Measurements from ENCODE around the gene EZR.

Gene EZR

DNA sequence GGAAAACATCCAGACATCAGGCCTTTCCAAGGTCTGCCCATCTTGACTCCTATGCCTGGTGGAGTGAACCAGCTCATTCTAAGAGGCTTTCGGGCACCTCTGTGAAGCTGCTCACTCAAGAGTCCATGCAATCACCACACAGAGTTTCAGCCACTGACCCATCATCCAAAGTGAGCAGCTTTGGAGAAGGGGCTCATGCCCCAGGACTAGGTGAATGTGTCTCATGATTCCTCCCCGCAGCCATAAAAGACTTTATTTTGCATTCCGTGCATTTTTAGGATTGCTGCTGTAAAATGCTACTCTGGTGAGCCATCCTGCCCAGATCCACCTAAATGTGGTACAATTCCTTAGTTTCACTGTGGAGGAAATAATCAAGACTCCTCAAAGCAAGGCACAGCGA is 44.5 kb upstream of the EZR start:
- no peak overlapping the region for H2BK5ac ChIP-seq (ENCODE audit: low read length)
- peaks cover 0 to 3% of the 10 kb centered on the region in 2 donors for H3K4me1 ChIP-seq (ENCODE audit: control insufficient read depth in 2 of 2, insufficient read depth in 1 of 2, low read depth in 1 of 2, low read length in 2 of 2)
- no peak overlapping the region for H3K18ac ChIP-seq (ENCODE audit: low read length)
- H3K14ac ChIP-seq (ENCODE audit: low read length): no peak overlapping the region
- no peak overlapping the region for H2BK120ac ChIP-seq (ENCODE audit: low read depth, low read length)
- peaks cover 0 to 33% (median 0%) of the 10 kb centered on the region in 3 experiments for H3K27me3 ChIP-seq (ENCODE audit: control insufficient read depth in 3 of 3, insufficient read depth in 3 of 3, low read depth in 1 of 3, low read length in 3 of 3)
- no peak overlapping the region for H4K8ac ChIP-seq (ENCODE audit: low read depth, low read length)
- H3K9me3 ChIP-seq (replicated peaks in 1 of 2; ENCODE audit: control insufficient read depth in 2 of 2, insufficient read depth in 1 of 2, low read depth in 1 of 2, low read length in 2 of 2): no peaks in the 10 kb centered on the region
- no peak overlapping the region for H3K4ac ChIP-seq (ENCODE audit: low read length)
- whole genome bisulfite sequencing, 2 donors (ENCODE audit: extremely low coverage in 2 of 2, insufficient read length in 2 of 2, insufficient replicate concordance in 1 of 2): no CpG with 5 or more reads among the region's 4 CpGs
- DNase-seq (ENCODE audit: low spot score): no peak
- H3K4me3 ChIP-seq (ENCODE audit: low read length in 2 of 2): no peak overlapping the region
- no peak overlapping the region for H2BK15ac ChIP-seq (ENCODE audit: low read length)
- H2AFZ ChIP-seq (ENCODE audit: low read length): no peak overlapping the region
- no peaks in the 10 kb centered on the region for H3K36me3 ChIP-seq (replicated peaks in 1 of 2; ENCODE audit: control insufficient read depth in 2 of 2, insufficient read depth in 2 of 2, low read length in 2 of 2)
- H4K91ac ChIP-seq (ENCODE audit: low read depth, low read length, poor library complexity): no peak overlapping the region
- no peak overlapping the region for H3K4me2 ChIP-seq (ENCODE audit: insufficient read depth, low read length, poor library complexity, severe bottlenecking)
- H2AK5ac ChIP-seq (ENCODE audit: low read depth, low read length): no peak overlapping the region
- no peak overlapping the region for H2BK12ac ChIP-seq (ENCODE audit: low read length)
- no peaks in the 10 kb centered on the region for H3K79me1 ChIP-seq (ENCODE audit: low read depth, low read length)
- H3K9ac ChIP-seq (ENCODE audit: low read depth, low read length, poor library complexity): no peak overlapping the region
- H3K23ac ChIP-seq (ENCODE audit: low read depth, low read length, poor library complexity): no peak overlapping the region
- no peak overlapping the region for H3K27ac ChIP-seq (replicated peaks; ENCODE audit: low read length)

DNA sequence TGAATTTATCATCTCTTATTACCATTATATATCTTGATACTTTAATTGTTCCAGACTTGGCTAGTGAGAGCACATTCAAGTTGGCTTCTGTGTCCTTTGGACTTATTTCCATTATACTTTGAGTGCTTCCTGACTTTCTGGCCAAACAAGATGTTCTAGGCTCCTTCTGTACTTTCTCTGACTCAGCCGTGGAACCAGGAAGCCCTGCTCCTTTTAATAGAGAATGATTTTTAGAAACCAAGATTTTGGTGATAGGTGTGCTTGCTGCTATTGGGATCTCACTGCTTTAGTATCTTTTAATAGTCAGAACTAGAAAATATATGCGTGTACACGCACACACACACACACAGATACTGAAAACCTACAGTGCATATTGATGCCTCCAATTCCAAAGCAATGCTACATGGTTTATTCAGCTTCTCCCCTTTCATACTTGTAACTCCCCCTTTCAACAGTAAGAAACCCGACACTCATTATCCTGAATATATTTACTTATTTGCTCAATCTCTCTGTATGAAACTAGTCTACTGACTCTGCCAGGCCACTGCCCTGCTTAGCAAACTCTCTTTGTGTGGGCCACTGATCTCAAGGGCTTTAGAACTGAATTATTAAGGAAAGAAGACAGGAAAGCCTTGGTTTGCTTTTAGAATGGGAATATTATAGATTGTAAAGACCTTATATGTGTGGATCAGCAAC is 42.7 kb upstream of the EZR start:
- H3K4ac ChIP-seq (ENCODE audit: low read length): no peak overlapping the region
- H2BK120ac ChIP-seq (ENCODE audit: low read depth, low read length): no peak overlapping the region
- no peaks in the 10 kb centered on the region for H3K9me3 ChIP-seq (replicated peaks in 1 of 2; ENCODE audit: control insufficient read depth in 2 of 2, insufficient read depth in 1 of 2, low read depth in 1 of 2, low read length in 2 of 2)
- H2BK15ac ChIP-seq (ENCODE audit: low read length): no peak overlapping the region
- H3K36me3 ChIP-seq (replicated peaks in 1 of 2; ENCODE audit: control insufficient read depth in 2 of 2, insufficient read depth in 2 of 2, low read length in 2 of 2): no peaks in the 10 kb centered on the region
- H3K79me1 ChIP-seq (ENCODE audit: low read depth, low read length): no peaks in the 10 kb centered on the region
- no peak overlapping the region for H3K4me2 ChIP-seq (ENCODE audit: insufficient read depth, low read length, poor library complexity, severe bottlenecking)
- no peak overlapping the region for H3K14ac ChIP-seq (ENCODE audit: low read length)
- WGBS, 2 donors (ENCODE audit: extremely low coverage in 2 of 2, insufficient read length in 2 of 2, insufficient replicate concordance in 1 of 2): no CpG with 5 or more reads among the region's 4 CpGs
- H2BK5ac ChIP-seq (ENCODE audit: low read length): no peak overlapping the region
- no peak overlapping the region for H2BK12ac ChIP-seq (ENCODE audit: low read length)
- H3K4me3 ChIP-seq (ENCODE audit: low read length in 2 of 2): no peak overlapping the region
- no peak overlapping the region for H4K8ac ChIP-seq (ENCODE audit: low read depth, low read length)
- no peak overlapping the region for H3K18ac ChIP-seq (ENCODE audit: low read length)
- H2AFZ ChIP-seq (ENCODE audit: low read length): no peak overlapping the region
- no peak for DNase-seq (ENCODE audit: low spot score)
- no peak overlapping the region for H3K9ac ChIP-seq (ENCODE audit: low read depth, low read length, poor library complexity)
- H4K91ac ChIP-seq (ENCODE audit: low read depth, low read length, poor library complexity): no peak overlapping the region
- H3K27me3 ChIP-seq (ENCODE audit: control insufficient read depth in 3 of 3, insufficient read depth in 3 of 3, low read depth in 1 of 3, low read length in 3 of 3): peaks cover 0 to 46% (median 0%) of the 10 kb centered on the region in 3 experiments
- H2AK5ac ChIP-seq (ENCODE audit: low read depth, low read length): no peak overlapping the region
- no peak overlapping the region for H3K27ac ChIP-seq (replicated peaks; ENCODE audit: low read length)
- H3K23ac ChIP-seq (ENCODE audit: low read depth, low read length, poor library complexity): no peak overlapping the region
- H3K4me1 ChIP-seq (ENCODE audit: control insufficient read depth in 2 of 2, insufficient read depth in 1 of 2, low read depth in 1 of 2, low read length in 2 of 2): peaks cover 0 to 3% of the 10 kb centered on the region in 2 donors

DNA sequence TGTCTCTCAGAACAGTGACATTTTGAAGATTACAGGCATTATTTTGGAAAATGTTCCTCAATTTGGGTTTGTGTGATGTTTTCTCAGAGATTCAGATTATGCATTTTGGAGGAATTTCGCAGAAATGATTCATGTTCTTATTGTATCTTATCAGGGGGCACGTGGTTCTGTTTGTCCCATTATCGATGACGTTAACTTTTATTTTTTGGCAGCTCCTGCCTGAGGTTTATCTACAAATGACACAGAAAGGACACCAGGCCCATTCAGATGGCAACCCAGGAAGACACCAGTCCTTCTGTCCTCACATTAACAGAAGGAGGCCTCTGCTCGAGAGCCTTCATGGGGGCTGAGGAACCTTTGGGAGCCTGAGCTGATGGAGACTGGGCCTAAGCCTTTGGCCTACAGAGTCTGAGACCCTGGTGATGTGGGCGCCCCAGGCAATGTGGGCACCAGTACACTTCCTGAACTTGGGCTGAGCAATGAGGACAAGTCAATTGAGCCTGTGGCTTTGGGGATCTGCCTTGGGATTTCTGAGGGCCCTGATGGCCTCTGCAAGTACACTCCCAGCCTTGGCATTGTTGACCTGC is 41.2 kb upstream of the EZR start:
- no CpG with 5 or more reads among the region's 6 CpGs for WGBS, 2 donors (ENCODE audit: extremely low coverage in 2 of 2, insufficient read length in 2 of 2, insufficient replicate concordance in 1 of 2)
- DNase-seq (ENCODE audit: low spot score): no peak

DNA sequence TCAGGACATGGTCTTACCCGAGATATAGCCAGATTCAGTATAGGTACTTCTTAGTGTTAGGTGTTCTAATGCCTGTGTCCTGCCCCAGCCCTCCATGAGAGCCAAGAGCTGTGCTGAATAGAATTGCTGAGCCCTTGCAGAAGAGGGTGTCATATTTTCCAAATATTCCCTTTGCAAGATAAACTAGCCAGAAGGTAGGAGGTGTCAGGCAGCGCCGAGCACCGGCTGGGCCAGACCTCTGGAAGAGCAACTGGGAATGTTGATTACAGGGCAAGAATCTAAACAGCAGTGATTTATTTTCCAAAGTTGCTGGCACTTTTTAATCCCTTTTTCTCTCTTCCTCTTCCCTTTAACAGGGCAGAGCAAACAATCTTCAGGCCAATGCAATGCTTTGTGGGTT is 37.1 kb upstream of the EZR start:
- DNase-seq (ENCODE audit: low spot score): no peak
- no CpG with 5 or more reads among the region's 4 CpGs for WGBS, 2 donors (ENCODE audit: extremely low coverage in 2 of 2, insufficient read length in 2 of 2, insufficient replicate concordance in 1 of 2)

More for the DNA sequence above, 41.2 kb upstream of the EZR start:
- no peak overlapping the region for H2AK5ac ChIP-seq (ENCODE audit: low read depth, low read length)
- peaks cover 0 to 55% (median 0%) of the 10 kb centered on the region in 3 experiments for H3K27me3 ChIP-seq (ENCODE audit: control insufficient read depth in 3 of 3, insufficient read depth in 3 of 3, low read depth in 1 of 3, low read length in 3 of 3)
- no peak overlapping the region for H3K14ac ChIP-seq (ENCODE audit: low read length)
- H3K23ac ChIP-seq (ENCODE audit: low read depth, low read length, poor library complexity): no peak overlapping the region
- H3K79me1 ChIP-seq (ENCODE audit: low read depth, low read length): no peaks in the 10 kb centered on the region
- H4K8ac ChIP-seq (ENCODE audit: low read depth, low read length): no peak overlapping the region
- H3K4me3 ChIP-seq (ENCODE audit: low read length in 2 of 2): peak overlapping the region in 1 of 2 donors; percentile 9
- no peak overlapping the region for H3K9ac ChIP-seq (ENCODE audit: low read depth, low read length, poor library complexity)
- H2BK120ac ChIP-seq (ENCODE audit: low read depth, low read length): no peak overlapping the region
- H3K9me3 ChIP-seq (replicated peaks in 1 of 2; ENCODE audit: control insufficient read depth in 2 of 2, insufficient read depth in 1 of 2, low read depth in 1 of 2, low read length in 2 of 2): no peaks in the 10 kb centered on the region
- no peak overlapping the region for H4K91ac ChIP-seq (ENCODE audit: low read depth, low read length, poor library complexity)
- H2BK12ac ChIP-seq (ENCODE audit: low read length): no peak overlapping the region
- no peak overlapping the region for H2BK5ac ChIP-seq (ENCODE audit: low read length)
- no peak overlapping the region for H3K18ac ChIP-seq (ENCODE audit: low read length)
- peaks cover 0 to 3% of the 10 kb centered on the region in 2 donors for H3K4me1 ChIP-seq (ENCODE audit: control insufficient read depth in 2 of 2, insufficient read depth in 1 of 2, low read depth in 1 of 2, low read length in 2 of 2)
- no peaks in the 10 kb centered on the region for H3K36me3 ChIP-seq (replicated peaks in 1 of 2; ENCODE audit: control insufficient read depth in 2 of 2, insufficient read depth in 2 of 2, low read length in 2 of 2)
- no peak overlapping the region for H2BK15ac ChIP-seq (ENCODE audit: low read length)
- H3K4ac ChIP-seq (ENCODE audit: low read length): no peak overlapping the region
- no peak overlapping the region for H2AFZ ChIP-seq (ENCODE audit: low read length)
- H3K4me2 ChIP-seq (ENCODE audit: insufficient read depth, low read length, poor library complexity, severe bottlenecking): no peak overlapping the region
- H3K27ac ChIP-seq (replicated peaks; ENCODE audit: low read length): no peak overlapping the region

More for the DNA sequence above, 37.1 kb upstream of the EZR start:
- no peak overlapping the region for H3K23ac ChIP-seq (ENCODE audit: low read depth, low read length, poor library complexity)
- no peak overlapping the region for H2BK12ac ChIP-seq (ENCODE audit: low read length)
- H4K8ac ChIP-seq (ENCODE audit: low read depth, low read length): no peak overlapping the region
- no peak overlapping the region for H3K4me3 ChIP-seq (ENCODE audit: low read length in 2 of 2)
- H3K4ac ChIP-seq (ENCODE audit: low read length): no peak overlapping the region
- H3K14ac ChIP-seq (ENCODE audit: low read length): no peak overlapping the region
- no peak overlapping the region for H3K9ac ChIP-seq (ENCODE audit: low read depth, low read length, poor library complexity)
- H3K18ac ChIP-seq (ENCODE audit: low read length): no peak overlapping the region
- H3K4me2 ChIP-seq (ENCODE audit: insufficient read depth, low read length, poor library complexity, severe bottlenecking): no peak overlapping the region
- H4K91ac ChIP-seq (ENCODE audit: low read depth, low read length, poor library complexity): no peak overlapping the region
- peaks cover 0 to 2% of the 10 kb centered on the region in 2 donors for H3K9me3 ChIP-seq (replicated peaks in 1 of 2; ENCODE audit: control insufficient read depth in 2 of 2, insufficient read depth in 1 of 2, low read depth in 1 of 2, low read length in 2 of 2)
- H2AK5ac ChIP-seq (ENCODE audit: low read depth, low read length): no peak overlapping the region
- no peak overlapping the region for H2BK5ac ChIP-seq (ENCODE audit: low read length)
- H3K4me1 ChIP-seq (ENCODE audit: control insufficient read depth in 2 of 2, insufficient read depth in 1 of 2, low read depth in 1 of 2, low read length in 2 of 2): peaks cover 12 to 23% of the 10 kb centered on the region in 2 donors
- H3K36me3 ChIP-seq (replicated peaks in 1 of 2; ENCODE audit: control insufficient read depth in 2 of 2, insufficient read depth in 2 of 2, low read length in 2 of 2): no peaks in the 10 kb centered on the region
- peaks cover 2% of the 10 kb centered on the region for H3K79me1 ChIP-seq (ENCODE audit: low read depth, low read length)
- H3K27ac ChIP-seq (replicated peaks; ENCODE audit: low read length): no peak overlapping the region
- H2BK120ac ChIP-seq (ENCODE audit: low read depth, low read length): no peak overlapping the region
- H3K27me3 ChIP-seq (ENCODE audit: control insufficient read depth in 3 of 3, insufficient read depth in 3 of 3, low read depth in 1 of 3, low read length in 3 of 3): peaks cover 2 to 42% (median 7%) of the 10 kb centered on the region in 3 experiments
- no peak overlapping the region for H2BK15ac ChIP-seq (ENCODE audit: low read length)
- H2AFZ ChIP-seq (ENCODE audit: low read length): no peak overlapping the region

Data from neuronal stem cell (in vitro differentiated cells).